A673 (cell line): ENCODE data around the gene FKBP5. TPM values are rescaled to one million over a fixed set of nuclear protein-coding genes. Genes with fewer than 3 reads are reported as not detected.
A peak's percentile ranks its signal among the peaks of the same experiment; 100 is the strongest.

ENCODE experiments used
- BruUV-seq: library from RNA; stranded (reverse); fragments of 400-500 nt; replicated peaks from 2 replicates; lab custom pipeline; 2021; lab: Mats Ljungman, UMichigan
- CTCF ChIA-PET: fragments of 300-600 bp; sonication (Branson Sonifier 250); formaldehyde crosslinking; loops from one replicate; lab custom pipeline; 2022; ENCODE audit warnings: antibody characterized with exemption; lab: Charles Lee
- POLR2A ChIA-PET: fragments of 300-600 bp; sonication (Branson Sonifier 250); formaldehyde crosslinking; loops from one replicate; lab custom pipeline; 2022; ENCODE audit warnings: antibody characterized with exemption; ENCODE audit not compliant: low non-redundant PET; lab: Charles Lee
- DNase-seq: peaks from one replicate; pipeline ENCODE4 v3.0.0-alpha.2; 2015; ENCODE audit warnings: low spot score
- H3K27ac ChIP-seq: fragments of 200-600 bp; sonication (generic); 2 replicates; pipeline ENCODE4 v1.5.1; 2016; ENCODE audit warnings: mixed run types, low read depth, mild to moderate bottlenecking, mixed read lengths, antibody characterized with exemption, low read length; ENCODE audit not compliant: poor library complexity, severe bottlenecking
- H3K27me3 ChIP-seq: fragments of 200-600 bp; sonication (generic); replicated peaks from 2 replicates; pipeline ENCODE4 v1.6.1; 2017; ENCODE audit warnings: mixed run types, low read depth, mild to moderate bottlenecking, mixed read lengths, antibody characterized with exemption, low read length; ENCODE audit not compliant: insufficient read depth, poor library complexity
- H3K36me3 ChIP-seq: fragments of 200-600 bp; sonication (generic); 2 replicates; pipeline ENCODE4 v1.6.1; 2016; ENCODE audit warnings: mixed run types, mild to moderate bottlenecking, mixed read lengths, antibody characterized with exemption, low read length; ENCODE audit not compliant: insufficient read depth, poor library complexity, severe bottlenecking
- H3K4me1 ChIP-seq: fragments of 200-600 bp; sonication (generic); 2 replicates; pipeline ENCODE4 v1.6.1; 2017; ENCODE audit warnings: mixed run types, mild to moderate bottlenecking, mixed read lengths, antibody characterized with exemption, low read length; ENCODE audit not compliant: insufficient read depth, poor library complexity, severe bottlenecking
- H3K4me3 ChIP-seq: fragments of 200-600 bp; sonication (generic); 2 replicates; pipeline ENCODE4 v1.5.1; 2016; ENCODE audit warnings: low read depth, mixed run types, mild to moderate bottlenecking, mixed read lengths, low read length; ENCODE audit not compliant: poor library complexity, severe bottlenecking
- H3K9me3 ChIP-seq: fragments of 200-600 bp; sonication (generic); 2 replicates; pipeline ENCODE4 v1.6.1; 2016; ENCODE audit warnings: mixed run types, low read depth, mild to moderate bottlenecking, mixed read lengths, antibody characterized with exemption, low read length; ENCODE audit not compliant: poor library complexity, severe bottlenecking
- EZH2 ChIP-seq: fragments of 200-600 bp; sonication (generic); IDR thresholded peaks from 2 replicates; pipeline ENCODE4 v1.6.1; 2017; ENCODE audit warnings: borderline replicate concordance, low read depth, mild to moderate bottlenecking, mixed read lengths, antibody characterized with exemption, low read length; ENCODE audit not compliant: poor library complexity, severe bottlenecking
- intact Hi-C: fragments of 100-400 bp; cut with micrococcal nuclease; formaldehyde crosslinking; loops from one replicate; pipeline ENCODE4 v1.10.0; 2022; ENCODE audit not compliant: unreplicated experiment
- total RNA-seq: library from RNA; stranded (reverse); gene quantifications from 2 replicates; pipeline ENCODE4 v1.2.3, GENCODE V29; 2021
- TF ChIP-seq, protein P1 (sequence below): fragments of 300-800, 200-600 bp; sonication (generic); conservative IDR thresholded peaks from 2 replicates; pipeline ENCODE4 v1.5.1; 2017; ENCODE audit warnings: low read depth, mild to moderate bottlenecking, antibody characterized with exemption, low read length, moderate library complexity, mixed read lengths

Gene FKBP5
- total RNA-seq, 1 experiment from 2014 or later, result 20.4 TPM

DNA sequence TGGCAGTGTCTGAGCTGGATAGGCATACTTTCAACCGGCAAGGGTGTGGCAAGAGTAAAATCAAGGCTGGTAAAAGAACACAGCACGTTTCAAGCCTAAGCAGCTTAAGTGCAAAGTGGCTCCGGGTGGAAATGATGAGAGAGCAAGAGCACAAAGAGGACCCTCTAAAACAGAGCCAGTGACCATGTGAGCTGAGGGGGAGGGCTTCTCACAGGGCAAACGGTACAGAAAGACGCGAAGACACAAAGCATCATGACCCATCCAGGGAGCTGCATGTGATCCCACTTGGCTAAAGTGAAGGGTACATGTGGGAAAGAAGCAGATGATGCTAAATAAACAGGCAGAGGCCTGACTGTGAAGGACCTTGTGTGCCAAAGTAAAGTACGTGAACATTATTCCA lies 25.7 kb downstream of the FKBP5 start:
- TF ChIP-seq, protein P1, sequence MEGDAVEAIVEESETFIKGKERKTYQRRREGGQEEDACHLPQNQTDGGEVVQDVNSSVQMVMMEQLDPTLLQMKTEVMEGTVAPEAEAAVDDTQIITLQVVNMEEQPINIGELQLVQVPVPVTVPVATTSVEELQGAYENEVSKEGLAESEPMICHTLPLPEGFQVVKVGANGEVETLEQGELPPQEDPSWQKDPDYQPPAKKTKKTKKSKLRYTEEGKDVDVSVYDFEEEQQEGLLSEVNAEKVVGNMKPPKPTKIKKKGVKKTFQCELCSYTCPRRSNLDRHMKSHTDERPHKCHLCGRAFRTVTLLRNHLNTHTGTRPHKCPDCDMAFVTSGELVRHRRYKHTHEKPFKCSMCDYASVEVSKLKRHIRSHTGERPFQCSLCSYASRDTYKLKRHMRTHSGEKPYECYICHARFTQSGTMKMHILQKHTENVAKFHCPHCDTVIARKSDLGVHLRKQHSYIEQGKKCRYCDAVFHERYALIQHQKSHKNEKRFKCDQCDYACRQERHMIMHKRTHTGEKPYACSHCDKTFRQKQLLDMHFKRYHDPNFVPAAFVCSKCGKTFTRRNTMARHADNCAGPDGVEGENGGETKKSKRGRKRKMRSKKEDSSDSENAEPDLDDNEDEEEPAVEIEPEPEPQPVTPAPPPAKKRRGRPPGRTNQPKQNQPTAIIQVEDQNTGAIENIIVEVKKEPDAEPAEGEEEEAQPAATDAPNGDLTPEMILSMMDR, result no peak
- TF ChIP-seq EZH2, result no peak
- ChIA-PET CTCF (interaction anchor here (1.0 kb wide), 1 partner anchor 73 kb away, joined by 7 read pairs; the partner anchor contains the start of gene ARMC12), POLR2A (no interaction called here)
- Histone ChIP-seq H3K9me3 (no peaks in the 10 kb centered on the region), H3K4me1 (peaks cover 32% of the 10 kb centered on the region), H3K4me3 (no peak overlapping the region), H3K36me3 (no peaks in the 10 kb centered on the region), H3K27ac (peak overlapping the region; percentile 64), H3K27me3 (no peaks in the 10 kb centered on the region)
- no TSS peak for BruUV-seq
- peak; percentile 46 for DNase-seq
- intact Hi-C loops, result no loop called here

DNA sequence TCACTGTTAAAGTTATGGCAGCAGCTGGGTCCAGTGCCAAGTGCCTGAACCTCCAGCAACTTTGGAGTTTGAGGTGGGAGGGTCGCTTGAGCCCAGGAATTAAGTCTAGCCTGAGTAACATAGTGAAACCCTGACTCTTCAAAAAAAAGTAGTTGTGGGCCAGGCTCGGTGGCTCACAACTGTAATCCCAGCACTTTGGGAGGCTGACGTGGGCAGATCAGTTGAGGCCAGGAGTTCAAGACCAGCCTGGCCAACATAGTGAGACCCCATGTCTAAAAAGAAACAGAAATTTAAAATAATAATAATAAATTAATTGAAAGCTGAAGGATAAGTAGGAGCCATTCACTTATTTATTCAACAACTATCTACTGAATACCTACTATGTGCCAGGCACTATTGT lies 33.8 kb downstream of the FKBP5 start:
- no peaks in the 10 kb centered on the region for H3K27me3 ChIP-seq
- no peak overlapping the region for H3K4me3 ChIP-seq
- CTCF ChIA-PET, result no interaction called here
- H3K27ac ChIP-seq, result no peak overlapping the region
- TF ChIP-seq, protein P1, result no peak
- no peak for TF ChIP-seq EZH2
- no peak for DNase-seq
- no peaks in the 10 kb centered on the region for H3K4me1 ChIP-seq
- H3K36me3 ChIP-seq, result no peaks in the 10 kb centered on the region
- no TSS peak for BruUV-seq
- intact Hi-C loops, result no loop called here
- POLR2A ChIA-PET, result no interaction called here
- H3K9me3 ChIP-seq, result no peaks in the 10 kb centered on the region

DNA sequence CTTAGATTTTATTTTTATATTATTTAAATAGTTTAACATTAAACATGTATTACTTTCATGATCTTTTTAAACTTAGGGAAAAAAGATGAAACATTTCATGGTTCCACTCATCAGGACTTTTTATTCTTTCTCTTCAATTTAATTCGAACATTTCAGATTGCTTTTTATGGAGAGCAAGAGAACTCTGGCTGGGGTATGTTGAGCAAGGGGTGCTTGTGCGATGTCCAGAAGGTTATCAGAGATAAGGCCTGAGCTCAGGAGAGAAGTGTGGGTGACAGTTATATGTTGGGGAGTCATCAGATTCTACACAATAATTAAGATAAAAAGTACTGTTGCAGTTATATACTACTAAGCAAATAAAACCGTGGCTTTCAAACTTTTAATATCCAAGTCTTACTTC lies 37.5 kb downstream of the FKBP5 start:
- ChIA-PET CTCF (no interaction called here), POLR2A (no interaction called here)
- no TSS peak for BruUV-seq
- Histone ChIP-seq H3K4me1 (no peaks in the 10 kb centered on the region), H3K27me3 (no peaks in the 10 kb centered on the region), H3K9me3 (no peaks in the 10 kb centered on the region), H3K4me3 (no peak overlapping the region), H3K27ac (no peak overlapping the region), H3K36me3 (no peaks in the 10 kb centered on the region)
- no peak for DNase-seq
- TF ChIP-seq, protein P1, result no peak
- TF ChIP-seq EZH2, result no peak
- intact Hi-C loops, result no loop called here
